K562 (cell line): ENCODE data around the gene MFSD11. TPM values are rescaled to one million over a fixed set of nuclear protein-coding genes. Genes with fewer than 3 reads are reported as not detected.

Source experiments
- NR1H2 ChIP-seq: sonication (generic); formaldehyde crosslinking; IDR thresholded peaks from 2 replicates; pipeline ENCODE4 v1.4.0; 2020; ENCODE audit warnings: mild to moderate bottlenecking, missing genetic modification reagents
- POLR2B ChIP-seq: fragments of 450-650 bp; IDR thresholded peaks from 2 replicates; pipeline ENCODE4 v1.6.1; 2018; ENCODE audit warnings: low read depth; ENCODE audit not compliant: partially characterized antibody
- PTRF ChIP-seq: fragments of 450-650 bp; IDR thresholded peaks from 2 replicates; pipeline ENCODE4 v1.6.1; 2016; ENCODE audit warnings: mild to moderate bottlenecking, missing genetic modification characterization, missing compliant biosample characterization
- PURB ChIP-seq: sonication (generic); formaldehyde crosslinking; IDR thresholded peaks from 2 replicates; pipeline ENCODE4 v1.9.0; 2021; ENCODE audit warnings: low read depth, mild to moderate bottlenecking, missing genetic modification reagents
- RFX5 ChIP-seq: IDR thresholded peaks from 2 replicates; pipeline ENCODE4 v1.6.1; 2011; ENCODE audit warnings: low read depth, mild to moderate bottlenecking, improper control_type of control experiment, low read length
- SAP30 ChIP-seq: fragments of 200-600 bp; sonication (generic); IDR thresholded peaks from 2 replicates; pipeline ENCODE4 v1.6.1; 2012; ENCODE audit warnings: borderline replicate concordance, low read depth, mild to moderate bottlenecking, moderate library complexity, low read length, control low read depth, inconsistent platforms; ENCODE audit not compliant: insufficient read depth, poor library complexity, severe bottlenecking
- SMARCC2 ChIP-seq: fragments of 450-650 bp; IDR thresholded peaks from 2 replicates; pipeline ENCODE4 v1.6.1; 2017; ENCODE audit warnings: antibody characterized with exemption, moderate library complexity, mild to moderate bottlenecking, low read depth
- ZNF133 ChIP-seq: fragments of 250-450 bp; sonication (Bioruptor Pico); IDR thresholded peaks from 2 replicates; pipeline ENCODE4 v1.4.0; 2020; ENCODE audit warnings: mild to moderate bottlenecking
- ZNF354B ChIP-seq: fragments of 250-450 bp; sonication (Bioruptor Pico); IDR thresholded peaks from 2 replicates; pipeline ENCODE4 v1.4.0; 2020
- polyA plus RNA-seq, 8 experiments: library from polyadenylated mRNA; depleted of rRNA in 4 of 8; stranded (reverse) in 5 of 8; unstranded in 3 of 8; fragments of >200 nt; fragmentation: Nextera tagmentation in 2 of 8; fragmentation: Illumina TruSeq in 1 of 8; extraction: Ambion mirVana in 2 of 8; extraction: Trizol in 1 of 8; gene quantifications; 2 replicates each; pipeline versions ENCODE4 v1.2.1 to v1.2.3, GENCODE V29; 2011 to 2014; ENCODE audit warnings: inconsistent platforms in 1 of 8, missing spikeins in 1 of 8
- total RNA-seq, 7 experiments: library from RNA; depleted of rRNA in 6 of 7; stranded (reverse); fragments of >200 nt in 6 of 7; fragmentation: Illumina TruSeq in 2 of 7; extraction: Trizol in 2 of 7; gene quantifications; 2 replicates each; pipeline versions ENCODE4 v1.2.1 to v1.2.3, GENCODE V29; 2011 to 2021; ENCODE audit warnings: low replicate concordance in 1 of 7
- TF ChIP-seq, protein P1 (sequence below): sonication (generic); formaldehyde crosslinking; IDR thresholded peaks from 2 replicates; pipeline ENCODE4 v1.8.0; 2023; ENCODE audit warnings: missing genetic modification reagents, mild to moderate bottlenecking, borderline replicate concordance
- TF ChIP-seq, protein P2 (sequence below): fragments of 250-450 bp; sonication (Bioruptor Pico); IDR thresholded peaks from 2 replicates; pipeline ENCODE4 v1.5.0; 2020; ENCODE audit warnings: mild to moderate bottlenecking, borderline replicate concordance
- TF ChIP-seq, protein P3 (sequence below): fragments of 250-450 bp; sonication (Bioruptor Pico); IDR thresholded peaks from 2 replicates; pipeline ENCODE4 v1.4.0; 2020
- TF ChIP-seq, protein P4 (sequence below): sonication (generic); formaldehyde crosslinking; IDR thresholded peaks from 2 replicates; pipeline ENCODE4 v1.8.1; 2023; ENCODE audit warnings: mild to moderate bottlenecking, missing genetic modification reagents
- TF ChIP-seq, protein P5 (sequence below): IDR thresholded peaks from 2 replicates; pipeline ENCODE4 v1.6.1; 2016; ENCODE audit warnings: missing genetic modification characterization, missing compliant biosample characterization

The MFSD11 gene
- total and polyA plus RNA-seq, 9 of the 15 experiments (the other 6 are each of a cell fraction or from before 2014, with no cell fraction given): 14.4 to 24.5 (median 19.9) TPM

DNA sequence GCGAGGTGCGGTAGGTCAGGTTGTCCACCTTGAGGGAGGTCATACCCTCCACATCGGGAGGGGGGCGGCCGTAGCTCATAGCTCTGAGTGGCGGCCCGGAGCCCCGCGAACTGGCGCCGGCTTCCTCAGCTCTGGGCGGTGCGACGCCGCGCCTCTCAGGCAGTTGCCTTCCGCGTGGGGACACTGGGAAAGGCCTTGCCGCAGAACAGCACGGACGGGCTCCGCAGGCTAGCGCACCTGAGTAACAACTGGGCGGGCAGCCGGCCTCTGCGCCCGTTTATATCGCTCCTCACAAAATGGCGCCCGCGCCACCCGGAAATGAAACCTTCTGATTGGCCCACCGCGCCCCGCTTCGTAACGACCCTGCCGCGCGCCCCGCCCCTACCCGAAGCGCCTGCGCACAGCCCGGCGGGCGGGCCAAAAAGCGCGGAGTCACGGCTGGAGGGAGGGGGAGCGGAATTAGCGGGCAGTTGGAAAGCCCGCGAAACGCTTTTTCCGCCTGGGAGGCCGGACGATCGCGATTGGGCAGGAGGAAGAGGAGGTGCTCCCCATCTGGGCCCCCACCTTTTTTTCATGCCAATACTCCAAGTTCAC, 740 bp upstream of the MFSD11 start, which contains the start of gene SRSF2 (continued):
- TF ChIP-seq, protein P1, sequence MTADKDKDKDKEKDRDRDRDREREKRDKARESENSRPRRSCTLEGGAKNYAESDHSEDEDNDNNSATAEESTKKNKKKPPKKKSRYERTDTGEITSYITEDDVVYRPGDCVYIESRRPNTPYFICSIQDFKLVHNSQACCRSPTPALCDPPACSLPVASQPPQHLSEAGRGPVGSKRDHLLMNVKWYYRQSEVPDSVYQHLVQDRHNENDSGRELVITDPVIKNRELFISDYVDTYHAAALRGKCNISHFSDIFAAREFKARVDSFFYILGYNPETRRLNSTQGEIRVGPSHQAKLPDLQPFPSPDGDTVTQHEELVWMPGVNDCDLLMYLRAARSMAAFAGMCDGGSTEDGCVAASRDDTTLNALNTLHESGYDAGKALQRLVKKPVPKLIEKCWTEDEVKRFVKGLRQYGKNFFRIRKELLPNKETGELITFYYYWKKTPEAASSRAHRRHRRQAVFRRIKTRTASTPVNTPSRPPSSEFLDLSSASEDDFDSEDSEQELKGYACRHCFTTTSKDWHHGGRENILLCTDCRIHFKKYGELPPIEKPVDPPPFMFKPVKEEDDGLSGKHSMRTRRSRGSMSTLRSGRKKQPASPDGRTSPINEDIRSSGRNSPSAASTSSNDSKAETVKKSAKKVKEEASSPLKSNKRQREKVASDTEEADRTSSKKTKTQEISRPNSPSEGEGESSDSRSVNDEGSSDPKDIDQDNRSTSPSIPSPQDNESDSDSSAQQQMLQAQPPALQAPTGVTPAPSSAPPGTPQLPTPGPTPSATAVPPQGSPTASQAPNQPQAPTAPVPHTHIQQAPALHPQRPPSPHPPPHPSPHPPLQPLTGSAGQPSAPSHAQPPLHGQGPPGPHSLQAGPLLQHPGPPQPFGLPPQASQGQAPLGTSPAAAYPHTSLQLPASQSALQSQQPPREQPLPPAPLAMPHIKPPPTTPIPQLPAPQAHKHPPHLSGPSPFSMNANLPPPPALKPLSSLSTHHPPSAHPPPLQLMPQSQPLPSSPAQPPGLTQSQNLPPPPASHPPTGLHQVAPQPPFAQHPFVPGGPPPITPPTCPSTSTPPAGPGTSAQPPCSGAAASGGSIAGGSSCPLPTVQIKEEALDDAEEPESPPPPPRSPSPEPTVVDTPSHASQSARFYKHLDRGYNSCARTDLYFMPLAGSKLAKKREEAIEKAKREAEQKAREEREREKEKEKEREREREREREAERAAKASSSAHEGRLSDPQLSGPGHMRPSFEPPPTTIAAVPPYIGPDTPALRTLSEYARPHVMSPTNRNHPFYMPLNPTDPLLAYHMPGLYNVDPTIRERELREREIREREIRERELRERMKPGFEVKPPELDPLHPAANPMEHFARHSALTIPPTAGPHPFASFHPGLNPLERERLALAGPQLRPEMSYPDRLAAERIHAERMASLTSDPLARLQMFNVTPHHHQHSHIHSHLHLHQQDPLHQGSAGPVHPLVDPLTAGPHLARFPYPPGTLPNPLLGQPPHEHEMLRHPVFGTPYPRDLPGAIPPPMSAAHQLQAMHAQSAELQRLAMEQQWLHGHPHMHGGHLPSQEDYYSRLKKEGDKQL: no peak
- TF ChIP-seq, protein P2, sequence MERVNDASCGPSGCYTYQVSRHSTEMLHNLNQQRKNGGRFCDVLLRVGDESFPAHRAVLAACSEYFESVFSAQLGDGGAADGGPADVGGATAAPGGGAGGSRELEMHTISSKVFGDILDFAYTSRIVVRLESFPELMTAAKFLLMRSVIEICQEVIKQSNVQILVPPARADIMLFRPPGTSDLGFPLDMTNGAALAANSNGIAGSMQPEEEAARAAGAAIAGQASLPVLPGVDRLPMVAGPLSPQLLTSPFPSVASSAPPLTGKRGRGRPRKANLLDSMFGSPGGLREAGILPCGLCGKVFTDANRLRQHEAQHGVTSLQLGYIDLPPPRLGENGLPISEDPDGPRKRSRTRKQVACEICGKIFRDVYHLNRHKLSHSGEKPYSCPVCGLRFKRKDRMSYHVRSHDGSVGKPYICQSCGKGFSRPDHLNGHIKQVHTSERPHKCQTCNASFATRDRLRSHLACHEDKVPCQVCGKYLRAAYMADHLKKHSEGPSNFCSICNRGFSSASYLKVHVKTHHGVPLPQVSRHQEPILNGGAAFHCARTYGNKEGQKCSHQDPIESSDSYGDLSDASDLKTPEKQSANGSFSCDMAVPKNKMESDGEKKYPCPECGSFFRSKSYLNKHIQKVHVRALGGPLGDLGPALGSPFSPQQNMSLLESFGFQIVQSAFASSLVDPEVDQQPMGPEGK (CRISPR knock-in tag): no peak
- TF ChIP-seq PTRF (tag): no peak
- no peak for TF ChIP-seq ZNF133 (CRISPR knock-in tag)
- peak; percentile 99 for TF ChIP-seq POLR2B
- no peak for TF ChIP-seq PURB (CRISPR knock-in tag)
- TF ChIP-seq, protein P3, sequence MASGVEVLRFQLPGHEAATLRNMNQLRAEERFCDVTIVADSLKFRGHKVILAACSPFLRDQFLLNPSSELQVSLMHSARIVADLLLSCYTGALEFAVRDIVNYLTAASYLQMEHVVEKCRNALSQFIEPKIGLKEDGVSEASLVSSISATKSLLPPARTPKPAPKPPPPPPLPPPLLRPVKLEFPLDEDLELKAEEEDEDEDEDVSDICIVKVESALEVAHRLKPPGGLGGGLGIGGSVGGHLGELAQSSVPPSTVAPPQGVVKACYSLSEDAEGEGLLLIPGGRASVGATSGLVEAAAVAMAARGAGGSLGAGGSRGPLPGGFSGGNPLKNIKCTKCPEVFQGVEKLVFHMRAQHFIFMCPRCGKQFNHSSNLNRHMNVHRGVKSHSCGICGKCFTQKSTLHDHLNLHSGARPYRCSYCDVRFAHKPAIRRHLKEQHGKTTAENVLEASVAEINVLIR: no peak
- TF ChIP-seq SMARCC2: no peak
- TF ChIP-seq, protein P4, sequence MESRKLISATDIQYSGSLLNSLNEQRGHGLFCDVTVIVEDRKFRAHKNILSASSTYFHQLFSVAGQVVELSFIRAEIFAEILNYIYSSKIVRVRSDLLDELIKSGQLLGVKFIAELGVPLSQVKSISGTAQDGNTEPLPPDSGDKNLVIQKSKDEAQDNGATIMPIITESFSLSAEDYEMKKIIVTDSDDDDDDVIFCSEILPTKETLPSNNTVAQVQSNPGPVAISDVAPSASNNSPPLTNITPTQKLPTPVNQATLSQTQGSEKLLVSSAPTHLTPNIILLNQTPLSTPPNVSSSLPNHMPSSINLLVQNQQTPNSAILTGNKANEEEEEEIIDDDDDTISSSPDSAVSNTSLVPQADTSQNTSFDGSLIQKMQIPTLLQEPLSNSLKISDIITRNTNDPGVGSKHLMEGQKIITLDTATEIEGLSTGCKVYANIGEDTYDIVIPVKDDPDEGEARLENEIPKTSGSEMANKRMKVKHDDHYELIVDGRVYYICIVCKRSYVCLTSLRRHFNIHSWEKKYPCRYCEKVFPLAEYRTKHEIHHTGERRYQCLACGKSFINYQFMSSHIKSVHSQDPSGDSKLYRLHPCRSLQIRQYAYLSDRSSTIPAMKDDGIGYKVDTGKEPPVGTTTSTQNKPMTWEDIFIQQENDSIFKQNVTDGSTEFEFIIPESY (CRISPR knock-in tag): peak; percentile 61; the same call in 1 of the 2 replicates
- peak; percentile 66 for TF ChIP-seq SAP30
- TF ChIP-seq, protein P5, sequence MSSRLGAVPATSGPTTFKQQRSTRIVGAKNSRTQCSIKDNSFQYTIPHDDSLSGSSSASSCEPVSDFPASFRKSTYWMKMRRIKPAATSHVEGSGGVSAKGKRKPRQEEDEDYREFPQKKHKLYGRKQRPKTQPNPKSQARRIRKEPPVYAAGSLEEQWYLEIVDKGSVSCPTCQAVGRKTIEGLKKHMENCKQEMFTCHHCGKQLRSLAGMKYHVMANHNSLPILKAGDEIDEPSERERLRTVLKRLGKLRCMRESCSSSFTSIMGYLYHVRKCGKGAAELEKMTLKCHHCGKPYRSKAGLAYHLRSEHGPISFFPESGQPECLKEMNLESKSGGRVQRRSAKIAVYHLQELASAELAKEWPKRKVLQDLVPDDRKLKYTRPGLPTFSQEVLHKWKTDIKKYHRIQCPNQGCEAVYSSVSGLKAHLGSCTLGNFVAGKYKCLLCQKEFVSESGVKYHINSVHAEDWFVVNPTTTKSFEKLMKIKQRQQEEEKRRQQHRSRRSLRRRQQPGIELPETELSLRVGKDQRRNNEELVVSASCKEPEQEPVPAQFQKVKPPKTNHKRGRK (tag): no peak
- TF ChIP-seq ZNF354B (CRISPR knock-in tag): no peak
- TF ChIP-seq NR1H2 (CRISPR knock-in tag): peak; percentile 93; the same call in 1 of the 2 replicates
- TF ChIP-seq RFX5: no peak
